IPS-NIHi7 (cell line): ENCODE data around the gene ZNF207.
A peak's percentile ranks its signal among the peaks of the same experiment; 100 is the strongest.
"Not testable (repeated sequence)": the region's sequence is repeated elsewhere in the genome, so short reads cannot be mapped to it uniquely, and the experiment has no call there.

Experiments
- DNase-seq: peaks from one replicate; pipeline ENCODE4 v3.0.0; 2012; ENCODE audit warnings: mixed read lengths; ENCODE audit errors: extremely low spot score

Gene ZNF207

DNA sequence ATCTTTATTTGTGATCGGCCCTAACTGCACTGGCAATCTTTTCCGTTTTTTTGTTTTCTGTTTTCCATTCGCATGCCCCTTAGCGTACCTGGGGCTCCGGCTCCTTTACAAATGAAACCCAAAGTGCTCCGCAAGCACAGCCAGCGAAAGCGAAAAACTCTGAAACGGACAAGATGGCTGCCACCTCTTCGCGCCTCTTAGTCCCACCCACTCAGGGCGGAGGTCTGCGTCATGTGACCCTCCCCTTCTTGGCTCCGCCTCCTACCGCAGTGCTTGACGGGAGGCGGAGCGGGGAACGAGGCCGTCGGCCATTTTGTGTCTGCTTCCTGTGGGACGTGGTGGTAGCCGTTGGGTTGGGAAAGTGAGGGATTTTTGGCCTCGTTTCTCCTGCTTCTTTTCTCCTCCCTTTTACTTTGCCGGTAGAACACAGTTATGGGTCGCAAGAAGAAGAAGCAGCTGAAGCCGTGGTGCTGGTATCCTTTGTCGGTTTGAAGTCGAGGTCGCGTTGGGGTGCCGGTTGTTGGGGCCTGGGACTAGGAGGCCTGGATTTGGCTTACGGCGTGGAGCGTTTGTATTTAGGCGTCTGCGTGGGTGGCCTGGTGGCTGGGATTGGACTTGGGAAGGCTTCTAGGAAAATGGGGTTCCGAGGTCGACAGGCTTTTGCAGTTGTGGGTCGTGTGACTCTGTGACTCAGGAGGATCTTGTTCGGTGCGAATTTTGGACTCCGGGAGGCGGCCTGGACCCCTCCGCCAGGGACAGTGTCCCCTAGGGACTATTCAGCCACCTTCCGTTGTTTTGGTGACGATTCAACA, at the start of gene ZNF207:
Gene ZNF207, plus strand, starts transcription at position 304 of the 812 bp plus-strand sequence. Its CDS starts 129 bp downstream, at position 433.
- peak; percentile 95 for DNase-seq

DNA sequence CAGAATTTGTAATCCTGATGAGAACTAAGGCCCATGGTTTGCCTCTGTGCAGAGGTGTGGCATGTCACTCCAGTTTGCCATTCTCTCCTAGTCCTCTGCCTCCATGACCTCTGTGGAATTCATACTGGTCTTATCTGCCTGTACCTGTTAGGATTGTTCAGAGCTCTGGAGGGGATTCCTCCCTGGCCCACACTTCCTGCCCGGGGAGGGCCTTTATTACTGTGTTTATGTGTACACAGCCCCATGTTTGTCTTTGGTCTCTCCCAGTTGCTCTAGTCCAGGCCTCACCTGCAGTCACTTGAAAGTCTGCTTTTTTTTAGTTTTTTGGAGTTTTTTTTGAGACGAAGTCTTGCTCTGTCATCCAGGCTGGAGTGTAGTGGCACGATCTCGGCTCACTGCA, 47.9 kb upstream of the ZNF207 start:
- no peak for DNase-seq

DNA sequence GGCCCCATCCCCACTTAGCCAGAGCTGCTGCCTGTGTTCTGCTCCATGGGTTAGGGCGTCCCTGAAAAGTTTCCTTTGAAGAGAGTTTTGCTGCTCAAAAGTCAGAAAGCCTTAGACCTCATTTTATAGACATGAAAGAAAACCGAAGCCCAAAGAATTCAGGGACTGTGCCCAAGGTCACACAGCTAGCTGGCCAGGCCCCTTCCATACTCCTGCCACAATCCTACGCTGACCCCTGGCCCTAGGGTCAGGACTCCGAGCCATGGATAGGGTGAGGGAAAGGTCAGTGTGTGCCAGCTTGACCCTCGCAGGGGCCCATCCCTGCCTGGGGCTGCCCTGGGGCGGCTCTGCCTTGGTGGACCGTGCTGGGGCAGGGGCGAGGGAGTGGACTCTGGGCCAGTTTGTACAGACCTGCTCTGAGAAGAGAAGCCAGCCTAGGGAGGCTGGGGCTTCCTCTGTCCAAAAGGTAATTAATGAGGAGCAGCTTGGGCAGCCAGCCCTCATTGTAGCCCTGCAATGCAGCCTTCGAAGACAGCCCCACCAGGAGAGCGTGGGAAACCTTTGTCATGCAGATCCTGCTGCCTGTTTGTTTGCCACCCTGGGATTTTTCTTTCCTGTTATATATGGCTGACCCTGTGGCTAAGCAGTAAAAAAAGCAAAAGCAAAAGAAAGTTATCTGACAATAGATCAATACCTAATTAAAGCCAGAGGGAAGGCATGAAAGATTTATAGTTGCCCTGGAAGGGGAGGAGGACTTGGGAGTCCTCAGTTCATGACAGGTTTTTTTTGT, 46.9 kb upstream of the ZNF207 start:
- peak; percentile 73 for DNase-seq

DNA sequence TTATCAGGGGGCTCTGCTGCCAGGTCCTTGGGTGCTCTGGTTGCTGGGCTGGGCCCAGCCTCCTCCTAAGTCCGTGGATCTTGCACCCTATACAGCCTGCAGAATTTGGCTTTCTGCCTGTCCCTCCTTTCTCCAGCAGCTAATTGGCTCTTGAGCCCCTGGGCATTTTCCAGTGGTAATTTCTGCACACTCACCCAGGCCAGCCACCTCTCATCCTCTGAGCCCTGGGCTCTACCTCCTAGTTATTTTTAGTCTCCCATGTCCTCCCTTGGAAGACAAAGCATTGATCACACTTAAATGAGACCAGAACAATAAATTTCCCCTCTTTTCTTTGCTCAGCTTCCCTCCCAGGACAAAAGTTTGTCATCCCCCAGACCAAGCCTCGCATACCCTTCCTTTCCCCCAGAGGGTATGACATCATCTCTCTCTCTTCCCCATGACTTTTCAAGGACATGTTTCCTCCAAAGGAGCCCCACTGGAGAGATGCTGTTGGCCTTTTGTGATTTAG, 46.1 kb upstream of the ZNF207 start:
- no peak for DNase-seq

DNA sequence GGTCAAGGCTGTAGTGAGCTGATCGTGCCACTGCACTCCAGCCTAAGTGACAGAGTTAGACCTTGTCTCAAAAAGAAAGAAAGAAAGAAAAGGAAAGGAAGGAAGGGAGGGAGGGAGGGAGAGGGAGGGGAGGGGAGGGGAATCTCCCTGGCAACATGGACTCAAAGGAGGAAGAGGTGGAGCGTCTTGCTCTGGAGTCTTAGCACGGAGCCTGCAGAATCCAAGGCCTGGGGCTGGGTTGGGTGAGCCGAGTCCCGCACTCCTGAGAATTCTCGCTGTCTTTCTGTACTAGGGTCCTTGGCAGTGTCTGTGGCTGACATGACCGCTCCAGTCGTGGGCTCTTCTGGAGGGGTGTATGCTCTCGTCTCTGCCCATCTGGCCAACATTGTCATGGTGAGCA, 44.9 kb upstream of the ZNF207 start:
- DNase-seq, result no peak

DNA sequence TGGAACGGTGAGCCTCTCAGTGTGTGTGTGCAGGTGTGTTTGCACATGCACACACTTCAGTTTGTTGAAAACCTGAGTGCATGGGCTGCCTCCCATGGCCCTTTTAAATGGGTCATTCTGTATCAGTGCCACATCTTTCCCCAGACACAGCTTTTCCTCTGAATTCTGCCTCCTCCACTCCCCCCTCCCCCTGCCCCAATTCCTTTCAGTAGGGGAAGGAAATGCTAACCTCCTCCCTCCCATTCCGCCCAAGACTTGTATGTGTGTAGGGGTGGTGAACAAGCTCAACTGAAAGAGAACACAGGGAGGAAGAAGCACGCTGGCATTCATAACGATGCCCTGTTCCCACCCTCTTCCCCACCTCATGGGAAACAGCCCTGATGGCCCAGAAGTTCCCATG, 42.3 kb upstream of the ZNF207 start:
- no peak for DNase-seq

DNA sequence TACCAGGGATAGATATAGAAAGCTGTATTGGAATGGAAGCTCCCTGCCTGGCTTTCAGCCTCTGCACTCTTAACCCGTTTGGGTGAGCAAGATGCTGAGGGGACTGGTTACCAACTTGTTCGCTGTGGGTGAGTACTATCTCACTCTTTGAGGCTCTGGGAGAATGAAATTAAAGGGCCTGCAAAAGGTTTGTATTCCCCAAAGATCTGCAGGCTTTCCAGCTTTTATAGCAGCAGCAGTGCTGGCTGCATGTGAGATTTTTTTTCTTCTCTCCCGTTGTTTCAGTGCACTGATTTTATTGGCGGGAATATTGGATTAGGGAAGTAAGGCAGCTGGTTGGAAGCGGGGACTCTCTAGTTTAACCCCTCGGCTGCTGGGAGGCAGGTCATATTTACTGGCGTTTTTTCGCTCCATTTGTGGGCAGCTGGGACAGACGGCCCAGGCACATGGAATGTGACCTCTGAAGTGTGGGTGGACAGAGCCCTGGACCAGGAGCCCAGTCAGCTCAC, 38.9 kb upstream of the ZNF207 start:
- DNase-seq, result no peak

DNA sequence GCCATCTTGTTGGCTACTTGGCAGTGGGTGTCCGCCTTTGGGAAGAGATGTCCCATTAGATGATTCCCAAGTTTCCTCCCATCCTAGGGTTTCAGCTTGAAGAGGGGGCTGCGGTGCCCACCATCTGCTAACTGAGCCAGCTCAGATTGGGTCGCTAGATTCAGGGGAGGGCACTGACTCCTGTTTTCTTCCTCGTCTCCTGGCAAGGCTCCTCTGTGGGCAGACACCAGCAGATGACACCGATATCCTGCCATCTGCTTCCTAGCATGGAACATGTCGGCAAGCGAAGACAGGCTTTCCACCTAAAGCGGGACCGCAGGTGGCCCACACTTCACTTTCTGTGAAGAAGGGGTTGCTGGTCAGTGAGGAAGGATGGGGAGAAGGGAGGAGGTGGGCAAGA, 35.3 kb upstream of the ZNF207 start:
- no peak for DNase-seq

DNA sequence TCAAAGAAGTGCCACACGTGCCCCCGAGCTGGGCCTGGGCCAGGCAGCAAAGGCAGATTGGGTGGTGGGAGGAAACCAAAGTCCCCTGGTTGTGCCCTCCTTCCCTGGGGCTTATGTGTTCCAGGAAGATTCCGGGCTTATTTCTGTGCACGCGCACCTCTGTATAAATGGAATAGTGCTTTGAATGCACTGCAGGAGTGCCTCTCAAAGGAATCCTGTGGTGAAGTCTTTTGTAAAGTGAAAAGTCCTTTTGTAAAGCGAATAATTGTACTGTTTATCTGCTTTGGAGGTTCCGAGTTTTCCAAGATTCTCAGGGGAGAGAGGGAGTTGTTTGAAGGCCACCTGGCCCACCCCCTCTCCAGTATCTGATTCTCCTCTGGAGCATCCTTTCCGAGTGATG, 34.8 kb upstream of the ZNF207 start:
- no peak for DNase-seq

DNA sequence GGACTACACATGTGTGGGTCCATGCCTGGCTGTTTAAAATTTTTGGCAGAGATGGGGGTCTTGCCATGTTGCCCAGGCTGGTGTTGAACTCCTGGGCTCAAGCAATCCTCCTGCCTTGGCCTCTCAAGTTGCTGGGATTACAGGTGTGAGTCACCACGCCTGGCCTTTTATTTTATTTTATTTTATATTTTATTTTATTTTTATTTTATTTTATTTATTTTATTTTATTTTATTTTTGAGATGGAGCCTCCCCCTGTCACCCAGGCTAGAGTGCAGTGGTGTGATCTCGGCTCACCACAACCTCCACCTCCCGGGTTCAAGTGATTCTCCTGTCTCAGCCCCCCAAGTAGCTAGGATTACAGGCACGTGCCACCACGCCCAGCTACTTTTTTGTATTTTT, 33.3 kb upstream of the ZNF207 start:
- DNase-seq, result not testable (repeated sequence)

DNA sequence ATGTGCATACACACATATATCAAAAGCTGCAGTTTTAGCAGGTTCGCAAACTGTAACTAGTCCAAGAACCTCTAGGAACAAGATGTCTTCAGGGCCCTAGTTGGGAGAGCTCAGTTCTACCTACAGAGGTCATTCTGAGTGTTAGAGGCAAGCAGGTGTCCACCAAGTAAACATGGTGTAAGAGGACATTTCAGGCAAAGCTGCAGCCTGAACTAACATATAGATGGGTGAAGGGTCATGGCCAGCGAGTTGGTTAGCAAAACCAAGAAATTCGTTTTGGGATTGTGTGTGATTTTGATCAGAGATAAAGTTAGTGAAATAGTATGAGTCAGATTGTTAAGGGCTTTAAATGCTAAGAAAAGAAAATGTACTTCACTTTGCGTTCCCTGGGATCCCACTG, 32.6 kb upstream of the ZNF207 start:
- no peak for DNase-seq

DNA sequence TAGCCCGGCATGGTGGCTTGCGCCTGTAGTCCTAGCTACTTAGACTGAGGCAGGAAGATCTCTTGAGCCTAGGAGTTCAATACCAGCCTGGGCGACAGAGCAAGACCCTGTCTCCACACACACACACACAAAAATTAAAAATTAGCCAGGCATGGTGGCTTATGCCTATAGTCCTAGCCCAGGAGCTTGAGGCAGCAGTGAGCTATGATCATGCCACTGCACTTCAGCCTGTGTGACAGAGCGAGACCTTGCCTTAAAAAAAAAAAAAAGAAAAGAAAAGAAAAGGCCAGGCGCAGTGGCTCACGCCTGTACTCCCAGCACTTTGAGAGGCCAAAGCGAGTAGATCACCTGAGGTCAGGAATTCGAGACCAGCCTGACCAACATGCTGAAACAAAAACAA, 31.9 kb upstream of the ZNF207 start:
- no peak for DNase-seq

DNA sequence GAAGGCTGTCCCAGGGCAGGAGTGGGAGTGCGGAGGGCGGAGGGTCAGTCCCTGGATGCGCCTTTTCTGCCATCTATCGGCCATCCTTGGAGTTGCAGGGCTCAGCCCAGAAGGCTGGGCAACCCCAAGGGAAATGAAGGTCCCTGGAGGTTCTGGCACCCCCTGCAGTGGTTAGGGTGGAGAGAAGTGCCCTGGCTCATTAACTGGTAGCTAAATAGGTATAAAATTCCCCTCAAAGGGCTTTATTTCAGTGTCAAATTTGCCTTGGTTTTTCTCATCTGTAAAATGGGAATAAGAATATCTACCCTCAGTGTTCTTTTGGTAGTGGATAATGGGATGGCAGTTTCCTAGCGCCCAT, 30.4 kb upstream of the ZNF207 start:
- DNase-seq, result peak; percentile 94

DNA sequence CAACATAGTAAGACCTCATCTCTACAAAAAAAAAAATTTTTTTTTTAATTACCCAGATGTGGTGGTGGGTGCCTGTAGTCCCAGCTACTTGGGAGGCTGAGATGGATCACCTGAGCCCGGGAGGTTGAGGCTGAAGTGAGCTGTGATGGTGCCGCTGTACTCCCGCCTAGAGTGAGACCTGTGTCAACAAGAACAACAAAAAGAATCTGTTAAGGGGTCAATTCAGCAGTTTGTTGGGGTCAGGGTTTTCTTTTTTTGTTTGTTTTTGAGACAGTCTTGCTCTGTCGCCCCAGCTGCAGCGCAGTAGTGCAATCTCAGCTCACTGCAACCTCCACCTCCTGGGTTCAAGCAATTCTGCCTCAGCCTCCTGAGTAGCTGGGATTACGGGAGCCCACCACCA, 29.9 kb upstream of the ZNF207 start:
- not testable (repeated sequence) for DNase-seq

DNA sequence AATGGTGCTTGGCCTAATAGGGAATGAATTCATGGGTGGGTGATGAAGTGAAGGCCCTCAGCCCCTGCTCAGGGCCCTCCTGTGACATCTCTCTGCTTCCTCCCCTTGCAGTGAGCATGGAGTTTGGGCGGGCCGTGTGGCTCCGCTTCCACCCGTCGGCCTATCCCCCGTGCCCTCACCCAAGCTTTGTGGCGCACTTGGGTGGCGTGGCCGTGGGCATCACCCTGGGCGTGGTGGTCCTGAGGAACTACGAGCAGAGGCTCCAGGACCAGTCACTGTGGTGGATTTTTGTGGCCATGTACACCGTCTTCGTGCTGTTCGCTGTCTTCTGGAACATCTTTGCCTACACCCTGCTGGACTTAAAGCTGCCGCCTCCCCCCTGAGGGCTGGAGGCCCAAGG, 29.1 kb upstream of the ZNF207 start:
- DNase-seq, result no peak

DNA sequence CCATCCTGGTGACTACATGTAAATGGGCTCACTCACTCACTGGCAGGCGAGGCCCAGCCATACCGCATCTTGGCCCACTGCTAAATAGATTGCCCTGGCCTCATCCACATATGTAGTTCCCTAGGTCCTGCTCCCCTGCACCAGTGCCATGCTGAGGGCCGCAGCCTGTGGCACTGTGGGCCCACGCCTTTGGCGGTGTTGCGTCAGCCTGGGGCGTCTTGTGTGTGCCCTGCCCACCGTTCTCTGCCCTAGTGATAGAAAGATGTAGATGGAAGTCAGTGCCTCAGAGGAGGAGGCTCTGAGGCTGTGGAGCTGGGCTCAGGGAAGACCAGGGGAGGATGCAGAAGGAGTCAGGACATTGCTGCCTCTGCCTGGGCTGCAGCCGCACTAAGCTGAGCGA, 26.9 kb upstream of the ZNF207 start:
- no peak for DNase-seq

DNA sequence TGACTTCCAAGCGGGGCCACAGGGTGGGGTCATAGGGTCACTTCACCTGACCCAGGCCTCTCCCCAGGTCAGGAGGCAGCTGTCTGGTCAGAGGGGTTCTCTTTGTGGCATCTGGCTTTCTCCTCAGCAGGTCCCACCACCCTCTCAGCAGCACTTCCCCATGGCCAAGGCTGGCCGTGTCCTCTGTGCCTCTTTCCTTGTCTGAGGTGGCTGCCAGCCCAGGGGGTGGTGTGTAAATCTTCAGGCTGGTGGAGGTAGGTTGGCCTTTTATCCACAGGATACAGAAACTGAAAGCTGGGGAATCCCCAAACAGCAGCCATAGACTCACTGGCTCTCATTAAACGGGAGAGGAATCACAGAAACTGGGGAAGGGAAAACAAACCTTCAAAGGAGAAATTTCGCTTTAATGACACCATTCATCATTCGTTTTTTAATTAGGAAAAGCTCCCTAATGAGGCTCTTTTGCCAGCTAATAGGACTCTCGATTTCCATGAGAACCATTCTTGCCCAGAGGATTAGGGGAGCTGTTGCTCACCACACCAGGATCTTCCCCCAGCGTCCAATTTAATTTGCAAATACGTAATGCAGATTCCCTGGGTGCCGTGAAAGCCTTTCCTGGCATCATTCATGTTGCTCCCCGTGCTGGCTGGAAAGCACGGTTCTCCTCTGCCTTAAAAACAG, 26.0 kb upstream of the ZNF207 start:
- no peak for DNase-seq

DNA sequence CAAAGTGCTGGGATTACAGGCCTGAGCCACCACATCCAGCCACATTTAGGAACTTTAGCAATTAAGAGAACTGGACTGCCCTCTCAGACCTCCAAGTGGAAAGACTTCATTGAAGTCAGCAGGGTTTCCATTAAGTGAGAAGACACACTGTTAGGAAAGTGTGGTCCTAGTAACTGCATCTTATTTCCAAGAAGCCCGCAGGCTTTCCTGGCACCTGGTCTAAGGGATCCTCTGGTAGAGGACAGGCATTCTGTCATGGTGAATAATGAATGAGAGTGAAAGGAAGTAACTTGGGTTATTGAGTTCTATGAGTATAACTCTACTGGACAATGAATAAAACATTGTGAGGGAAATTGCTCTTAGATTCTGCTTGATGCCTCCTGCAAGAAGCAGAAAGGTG, 22.0 kb upstream of the ZNF207 start:
- no peak for DNase-seq

DNA sequence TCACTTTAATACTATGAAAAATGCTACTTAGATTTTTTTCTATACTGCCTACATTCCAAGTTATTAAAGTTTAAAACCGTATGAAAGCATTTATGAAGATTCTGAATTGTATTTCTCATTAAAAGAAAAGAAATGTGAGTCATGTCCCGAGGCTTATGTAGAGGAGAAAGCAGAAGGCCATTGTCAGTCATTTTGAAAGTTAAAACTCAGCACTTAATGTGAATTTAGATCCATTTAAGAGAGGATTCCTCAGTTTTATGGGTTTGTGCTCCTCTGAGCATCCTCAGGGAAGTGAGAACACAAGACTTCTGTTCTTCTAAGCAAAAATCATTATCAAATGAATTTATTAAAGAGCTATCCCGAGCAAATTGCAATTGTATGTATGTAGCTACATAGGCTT, 19.8 kb upstream of the ZNF207 start:
- DNase-seq, result no peak

DNA sequence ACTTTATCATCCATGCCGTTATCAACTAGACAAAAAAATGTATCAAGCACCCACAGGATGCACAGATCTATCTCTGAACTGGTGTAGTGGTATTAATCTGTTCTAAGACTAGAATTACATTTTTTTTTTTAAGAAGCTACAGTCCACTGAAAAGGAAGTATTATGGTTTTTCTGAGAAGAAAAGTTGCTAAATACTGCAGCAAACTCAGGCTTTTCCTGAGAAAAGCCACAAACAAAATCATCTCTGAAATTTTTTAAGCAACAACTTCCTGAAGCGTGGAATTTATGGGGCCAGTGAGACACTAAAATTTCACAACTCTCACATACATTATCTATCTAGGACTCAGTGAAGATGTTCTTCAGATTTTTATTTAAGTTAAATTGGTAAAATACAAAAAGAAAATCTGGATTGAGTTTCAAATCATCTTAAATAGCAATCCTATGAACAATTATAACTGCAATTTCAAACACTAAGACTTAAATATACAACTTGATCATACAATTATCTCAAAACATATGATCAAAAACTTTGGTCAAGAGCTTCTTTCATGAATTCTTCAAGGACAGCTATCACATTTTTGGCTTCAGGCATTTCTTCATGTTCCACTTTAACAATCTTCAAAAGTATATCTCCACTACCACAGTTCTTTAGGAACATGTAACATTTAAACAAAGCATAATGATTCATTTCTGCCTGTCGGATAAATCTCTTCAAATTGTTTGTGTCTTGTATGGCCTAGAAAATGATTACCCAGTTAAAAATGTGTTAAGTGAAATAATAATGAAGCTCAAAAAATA, 18.5 kb upstream of the ZNF207 start:
- DNase-seq, result no peak

DNA sequence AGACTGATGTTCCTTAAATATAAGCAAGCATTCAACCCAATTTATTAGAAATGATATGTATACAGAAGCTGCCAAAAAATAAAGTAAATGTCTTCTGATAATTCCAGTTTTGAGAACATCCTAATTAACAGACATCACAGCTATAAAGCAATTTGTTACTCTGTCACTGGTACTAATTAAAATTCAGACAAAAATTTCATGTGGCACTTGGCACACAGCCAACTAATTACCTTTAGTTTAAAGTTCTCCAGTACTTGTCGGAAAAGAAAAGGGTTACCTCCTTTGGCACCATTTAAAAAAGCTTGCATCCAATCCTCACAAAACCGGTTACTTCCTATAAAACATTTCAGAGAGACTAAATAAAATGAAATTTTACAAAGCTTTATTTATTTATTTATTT, 16.8 kb upstream of the ZNF207 start:
- DNase-seq, result no peak
